ENCODE results near the gene PRDM15. TPM values are rescaled to one million over a fixed set of nuclear protein-coding genes. Genes with fewer than 3 reads are reported as not detected.

Gene PRDM15
- total RNA-seq, 1 experiment from 2014 or later = 11.2 TPM

DNA sequence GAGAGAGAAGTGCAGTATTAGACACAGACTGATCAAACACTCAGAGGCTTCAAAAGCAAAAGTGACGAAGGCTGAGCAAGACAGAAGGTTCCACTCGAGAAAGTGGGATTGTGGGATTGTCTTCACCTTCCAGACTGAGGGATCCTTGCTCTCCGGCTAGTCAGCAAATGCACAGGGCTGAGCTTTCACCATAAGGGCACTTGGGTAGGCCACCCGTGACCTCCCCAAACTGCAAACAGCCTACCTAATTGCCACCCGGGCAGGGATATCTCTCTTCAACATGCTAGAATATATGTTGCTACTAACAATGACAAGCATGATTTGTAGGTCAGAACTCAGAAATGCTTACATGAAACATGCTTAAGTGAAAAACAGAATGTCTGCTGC is 77.0 kb downstream of the PRDM15 start:
- BruUV-seq (replicated peaks) = no TSS peak
- CTCF ChIA-PET = no interaction called here
- ATAC-seq (no peak), DNase-seq (ENCODE audit: low read depth, low spot score) (no peak)
- in situ Hi-C loops (cut with HindIII; ENCODE audit: low pct_unique_long_range_greater_than_20kb, low sequenced_read_pairs) (no loop called here), intact Hi-C loops (cut with micrococcal nuclease; ENCODE audit: unreplicated experiment) (no loop called here)
- Histone ChIP-seq H3K27me3 (ENCODE audit: control insufficient read depth, insufficient read depth, low read length) (no peaks in the 10 kb centered on the region), H3K4me3 (ENCODE audit: low read depth in 2 of 2, low read length in 2 of 2) (no peak overlapping the region), H3K4me1 (ENCODE audit: control insufficient read depth, insufficient read depth, low read length) (no peaks in the 10 kb centered on the region), H3K27ac (ENCODE audit: low read length) (no peak overlapping the region), H3K36me3 (ENCODE audit: control insufficient read depth, insufficient read depth, low read length) (no peaks in the 10 kb centered on the region; the same call in none of the 2 replicates), H3K9me3 (ENCODE audit: control insufficient read depth, insufficient read depth, low read depth, low read length) (no peaks in the 10 kb centered on the region)
- TF ChIP-seq, protein P1, sequence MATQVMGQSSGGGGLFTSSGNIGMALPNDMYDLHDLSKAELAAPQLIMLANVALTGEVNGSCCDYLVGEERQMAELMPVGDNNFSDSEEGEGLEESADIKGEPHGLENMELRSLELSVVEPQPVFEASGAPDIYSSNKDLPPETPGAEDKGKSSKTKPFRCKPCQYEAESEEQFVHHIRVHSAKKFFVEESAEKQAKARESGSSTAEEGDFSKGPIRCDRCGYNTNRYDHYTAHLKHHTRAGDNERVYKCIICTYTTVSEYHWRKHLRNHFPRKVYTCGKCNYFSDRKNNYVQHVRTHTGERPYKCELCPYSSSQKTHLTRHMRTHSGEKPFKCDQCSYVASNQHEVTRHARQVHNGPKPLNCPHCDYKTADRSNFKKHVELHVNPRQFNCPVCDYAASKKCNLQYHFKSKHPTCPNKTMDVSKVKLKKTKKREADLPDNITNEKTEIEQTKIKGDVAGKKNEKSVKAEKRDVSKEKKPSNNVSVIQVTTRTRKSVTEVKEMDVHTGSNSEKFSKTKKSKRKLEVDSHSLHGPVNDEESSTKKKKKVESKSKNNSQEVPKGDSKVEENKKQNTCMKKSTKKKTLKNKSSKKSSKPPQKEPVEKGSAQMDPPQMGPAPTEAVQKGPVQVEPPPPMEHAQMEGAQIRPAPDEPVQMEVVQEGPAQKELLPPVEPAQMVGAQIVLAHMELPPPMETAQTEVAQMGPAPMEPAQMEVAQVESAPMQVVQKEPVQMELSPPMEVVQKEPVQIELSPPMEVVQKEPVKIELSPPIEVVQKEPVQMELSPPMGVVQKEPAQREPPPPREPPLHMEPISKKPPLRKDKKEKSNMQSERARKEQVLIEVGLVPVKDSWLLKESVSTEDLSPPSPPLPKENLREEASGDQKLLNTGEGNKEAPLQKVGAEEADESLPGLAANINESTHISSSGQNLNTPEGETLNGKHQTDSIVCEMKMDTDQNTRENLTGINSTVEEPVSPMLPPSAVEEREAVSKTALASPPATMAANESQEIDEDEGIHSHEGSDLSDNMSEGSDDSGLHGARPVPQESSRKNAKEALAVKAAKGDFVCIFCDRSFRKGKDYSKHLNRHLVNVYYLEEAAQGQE (IDR thresholded peaks at IDR 0.05; ENCODE audit: insufficient read depth in 1 of 2, low read depth in 2 of 2, low read length in 1 of 2) = no peak
- POLR2A ChIA-PET = no interaction called here

DNA sequence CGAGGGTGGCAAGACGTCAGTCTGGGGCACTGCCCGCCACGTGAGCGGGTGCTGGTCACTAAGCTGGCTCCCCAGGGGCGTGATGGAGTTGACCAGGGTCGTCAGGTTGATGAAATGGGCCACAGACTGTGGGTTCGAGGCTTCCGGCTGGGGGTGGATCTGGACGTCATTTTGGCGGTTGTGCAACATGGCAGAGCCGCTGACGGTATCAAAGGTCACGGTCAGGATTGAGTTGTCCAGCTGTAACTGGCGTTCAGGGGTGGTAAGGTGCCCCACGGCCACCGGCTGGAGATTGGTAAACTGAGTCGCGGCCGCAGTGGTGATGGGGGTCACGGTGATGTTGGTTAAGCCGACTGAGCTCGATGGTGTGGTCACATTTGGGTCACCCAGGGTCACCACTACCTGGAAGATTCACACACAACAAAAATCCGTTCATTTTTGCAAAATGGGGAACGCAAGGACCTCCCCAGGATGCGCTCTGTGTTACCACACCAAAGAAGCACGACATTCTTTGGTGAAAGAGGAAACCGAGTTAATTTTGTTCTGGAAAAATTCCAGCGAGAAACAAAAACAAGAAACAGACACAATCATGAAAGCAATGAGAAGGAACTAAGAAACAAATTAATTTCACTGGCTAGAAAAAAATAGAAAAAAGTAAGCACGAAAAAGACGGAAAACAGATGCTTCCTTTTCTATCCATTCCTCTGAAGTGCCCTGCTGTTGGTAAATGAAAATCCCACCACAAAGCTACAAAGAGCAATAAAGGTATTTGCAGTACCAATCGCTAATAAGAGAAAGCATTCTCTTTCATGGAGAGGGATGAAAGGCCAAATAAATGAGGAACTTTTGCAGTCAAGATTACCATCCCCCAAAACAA is 77.6 kb downstream of the PRDM15 start:
- in situ Hi-C loops (cut with HindIII; ENCODE audit: low pct_unique_long_range_greater_than_20kb, low sequenced_read_pairs) = no loop called here
- POLR2A ChIA-PET = no interaction called here

More for the DNA sequence above, 77.6 kb downstream of the PRDM15 start:
- BruUV-seq (replicated peaks) = no TSS peak
- intact Hi-C loops (cut with micrococcal nuclease; ENCODE audit: unreplicated experiment) = no loop called here
- Histone ChIP-seq H3K9me3 (ENCODE audit: control insufficient read depth, insufficient read depth, low read depth, low read length) (no peaks in the 10 kb centered on the region), H3K27me3 (ENCODE audit: control insufficient read depth, insufficient read depth, low read length) (no peaks in the 10 kb centered on the region), H3K4me1 (ENCODE audit: control insufficient read depth, insufficient read depth, low read length) (no peaks in the 10 kb centered on the region), H3K4me3 (ENCODE audit: low read depth in 2 of 2, low read length in 2 of 2) (no peak overlapping the region), H3K36me3 (ENCODE audit: control insufficient read depth, insufficient read depth, low read length) (no peaks in the 10 kb centered on the region; the same call in none of the 2 replicates), H3K27ac (ENCODE audit: low read length) (no peak overlapping the region)
- ATAC-seq (no peak), DNase-seq (ENCODE audit: low read depth, low spot score) (no peak)
- CTCF ChIA-PET = interaction anchor here (0.6 kb wide), 1 partner anchor 159 kb away, joined by 6 read pairs; no protein-coding TSS in a partner anchor
- TF ChIP-seq POLR2AphosphoS5 (IDR thresholded peaks at IDR 0.05; ENCODE audit: low read depth, low read length) = no peak
- no peak for TF ChIP-seq SIN3A (IDR thresholded peaks at IDR 0.05; ENCODE audit: borderline replicate concordance, insufficient read depth, low read depth, low read length)
- TF ChIP-seq, protein P1 (IDR thresholded peaks at IDR 0.05; ENCODE audit: insufficient read depth in 1 of 2, low read depth in 2 of 2, low read length in 1 of 2) = no peak
- TF ChIP-seq, protein P2, sequence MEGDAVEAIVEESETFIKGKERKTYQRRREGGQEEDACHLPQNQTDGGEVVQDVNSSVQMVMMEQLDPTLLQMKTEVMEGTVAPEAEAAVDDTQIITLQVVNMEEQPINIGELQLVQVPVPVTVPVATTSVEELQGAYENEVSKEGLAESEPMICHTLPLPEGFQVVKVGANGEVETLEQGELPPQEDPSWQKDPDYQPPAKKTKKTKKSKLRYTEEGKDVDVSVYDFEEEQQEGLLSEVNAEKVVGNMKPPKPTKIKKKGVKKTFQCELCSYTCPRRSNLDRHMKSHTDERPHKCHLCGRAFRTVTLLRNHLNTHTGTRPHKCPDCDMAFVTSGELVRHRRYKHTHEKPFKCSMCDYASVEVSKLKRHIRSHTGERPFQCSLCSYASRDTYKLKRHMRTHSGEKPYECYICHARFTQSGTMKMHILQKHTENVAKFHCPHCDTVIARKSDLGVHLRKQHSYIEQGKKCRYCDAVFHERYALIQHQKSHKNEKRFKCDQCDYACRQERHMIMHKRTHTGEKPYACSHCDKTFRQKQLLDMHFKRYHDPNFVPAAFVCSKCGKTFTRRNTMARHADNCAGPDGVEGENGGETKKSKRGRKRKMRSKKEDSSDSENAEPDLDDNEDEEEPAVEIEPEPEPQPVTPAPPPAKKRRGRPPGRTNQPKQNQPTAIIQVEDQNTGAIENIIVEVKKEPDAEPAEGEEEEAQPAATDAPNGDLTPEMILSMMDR (IDR thresholded peaks at IDR 0.05) = no peak
- TF ChIP-seq TCF7L2 (IDR thresholded peaks at IDR 0.05; ENCODE audit: low read depth, low read length) = no peak
